ENCODE results near the gene TTC7B.

TTC7B gene

GRCh38 chr14:90742252-90742651 is 74.0 kb downstream of the TTC7B start:
- DNase-seq, result no peak

GRCh38 chr14:90741682-90741946 is 74.6 kb downstream of the TTC7B start:
- DNase-seq, result no peak

GRCh38 chr14:90740946-90741681 is 75.1 kb downstream of the TTC7B start:
- DNase-seq, result no peak

- DNase-seq, result no peak
These were observed 76.1 kb downstream of the TTC7B start for GRCh38 chr14:90740081-90740480.

- DNase-seq, result no peak
These were observed 76.7 kb downstream of the TTC7B start for GRCh38 chr14:90739318-90740068.

- peak in 42 of 56 donors; percentile 24 to 91 (median 56) for DNase-seq
These were observed 83.0 kb downstream of the TTC7B start for GRCh38 chr14:90733139-90733808.

- no peak for DNase-seq
These were observed 83.5 kb downstream of the TTC7B start for GRCh38 chr14:90732718-90733117.

GRCh38 chr14:90732139-90732538 is 84.1 kb downstream of the TTC7B start:
- DNase-seq, result no peak

- no peak for DNase-seq
These were observed 84.7 kb downstream of the TTC7B start for GRCh38 chr14:90731487-90731886.

- DNase-seq, result no peak
These were observed 85.9 kb downstream of the TTC7B start for GRCh38 chr14:90730206-90730766.

GRCh38 chr14:90728951-90729350 is 87.3 kb downstream of the TTC7B start:
- peak in 18 of 56 donors; percentile 13 to 67 (median 30) for DNase-seq

- DNase-seq, result peak in 18 of 56 donors; percentile 22 to 70 (median 36)
These were observed 89.1 kb downstream of the TTC7B start for GRCh38 chr14:90727082-90727481.

GRCh38 chr14:90726656-90727055 is 89.6 kb downstream of the TTC7B start:
- peak in 39 of 56 donors; percentile 12 to 78 (median 47) for DNase-seq

GRCh38 chr14:90724866-90725265 is 91.4 kb downstream of the TTC7B start:
- no peak for DNase-seq

GRCh38 chr14:90722590-90722989 is 93.6 kb downstream of the TTC7B start:
- no peak for DNase-seq

- DNase-seq, result no peak
These were observed 94.5 kb downstream of the TTC7B start for GRCh38 chr14:90721619-90722305.

- no peak for DNase-seq
These were observed 95.4 kb downstream of the TTC7B start for GRCh38 chr14:90720832-90721231.

- peak in 17 of 56 donors; percentile 16 to 68 (median 49) for DNase-seq
These were observed 95.9 kb downstream of the TTC7B start for GRCh38 chr14:90720336-90720735.

GRCh38 chr14:90717916-90718315 is 98.3 kb downstream of the TTC7B start:
- DNase-seq, result no peak

- no peak for DNase-seq
These were observed 100.2 kb downstream of the TTC7B start for GRCh38 chr14:90715993-90716392.

- DNase-seq, result no peak
These were observed 100.7 kb downstream of the TTC7B start for GRCh38 chr14:90715495-90715894.

- DNase-seq, result no peak
These were observed 101.4 kb downstream of the TTC7B start for GRCh38 chr14:90714811-90715210.

Measured in amygdala (tissue), 56 donors.